Gastroesophageal sphincter (tissue), 3 donors: Measurements from ENCODE around the gene OSGEP.

Experiments used
- POLR2A ChIP-seq, 2 donors: fragments of 450-650 bp; IDR thresholded peaks; one replicate each; pipeline ENCODE4 v1.6.1; 2017; ENCODE audit warnings: antibody characterized with exemption in 2 of 2, mild to moderate bottlenecking in 2 of 2, moderate library complexity in 1 of 2
- POLR2AphosphoS5 ChIP-seq: sonication (generic); formaldehyde crosslinking; IDR thresholded peaks from one replicate; pipeline ENCODE4 v1.6.1; 2017; ENCODE audit warnings: antibody characterized with exemption
- TF ChIP-seq, protein P1 (sequence below), 4 experiments: fragments of 200-600 bp in 2 of 4; fragments of 450-650 bp in 2 of 4; sonication (generic) in 1 of 4; IDR thresholded peaks; one replicate each; pipeline ENCODE4 v1.5.1; 2017 to 2019; ENCODE audit warnings: antibody characterized with exemption in 4 of 4, mild to moderate bottlenecking in 2 of 4, moderate library complexity in 2 of 4

DNA sequence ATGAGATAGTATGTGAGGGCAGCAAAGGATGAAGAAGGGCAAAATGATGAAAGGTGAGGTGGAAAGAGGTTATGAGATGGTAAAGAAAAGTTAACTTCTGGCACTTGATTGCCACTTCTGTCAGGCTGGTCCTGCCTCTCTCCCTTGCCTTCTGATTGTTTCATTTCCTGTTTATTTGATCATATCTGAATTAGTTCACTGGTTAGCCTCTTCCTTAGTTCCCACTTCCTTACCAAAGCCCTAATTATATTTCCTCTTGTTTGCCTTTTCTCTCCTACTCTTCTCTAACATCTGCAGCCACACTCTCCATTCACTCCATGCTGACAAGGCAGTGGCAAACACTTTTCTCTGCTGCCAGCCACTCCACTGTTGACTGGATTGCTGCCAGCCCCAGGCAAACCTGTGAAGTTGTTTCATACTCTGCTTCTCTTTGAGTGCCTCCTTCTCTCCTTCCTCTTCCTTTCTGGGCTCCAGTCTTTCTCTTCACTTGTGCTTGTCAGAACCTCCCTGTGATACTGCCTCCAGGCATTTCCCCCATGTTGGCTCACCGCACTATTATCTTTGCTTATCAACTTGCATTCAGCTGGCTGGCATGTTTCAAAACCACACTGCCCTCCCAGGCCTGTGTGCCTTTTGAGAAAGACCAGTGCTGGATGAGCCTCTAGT lies 22.7 kb upstream of the OSGEP start:
- TF ChIP-seq, protein P1, sequence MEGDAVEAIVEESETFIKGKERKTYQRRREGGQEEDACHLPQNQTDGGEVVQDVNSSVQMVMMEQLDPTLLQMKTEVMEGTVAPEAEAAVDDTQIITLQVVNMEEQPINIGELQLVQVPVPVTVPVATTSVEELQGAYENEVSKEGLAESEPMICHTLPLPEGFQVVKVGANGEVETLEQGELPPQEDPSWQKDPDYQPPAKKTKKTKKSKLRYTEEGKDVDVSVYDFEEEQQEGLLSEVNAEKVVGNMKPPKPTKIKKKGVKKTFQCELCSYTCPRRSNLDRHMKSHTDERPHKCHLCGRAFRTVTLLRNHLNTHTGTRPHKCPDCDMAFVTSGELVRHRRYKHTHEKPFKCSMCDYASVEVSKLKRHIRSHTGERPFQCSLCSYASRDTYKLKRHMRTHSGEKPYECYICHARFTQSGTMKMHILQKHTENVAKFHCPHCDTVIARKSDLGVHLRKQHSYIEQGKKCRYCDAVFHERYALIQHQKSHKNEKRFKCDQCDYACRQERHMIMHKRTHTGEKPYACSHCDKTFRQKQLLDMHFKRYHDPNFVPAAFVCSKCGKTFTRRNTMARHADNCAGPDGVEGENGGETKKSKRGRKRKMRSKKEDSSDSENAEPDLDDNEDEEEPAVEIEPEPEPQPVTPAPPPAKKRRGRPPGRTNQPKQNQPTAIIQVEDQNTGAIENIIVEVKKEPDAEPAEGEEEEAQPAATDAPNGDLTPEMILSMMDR (IDR thresholded peaks at IDR 0.05), result no peak
- TF ChIP-seq POLR2A (IDR thresholded peaks at IDR 0.05), result no peak
- TF ChIP-seq POLR2AphosphoS5, result no peak
